Peyer's patch (tissue), 4 donors: Measurements from ENCODE around the gene MYO18B. TPM values are rescaled to one million over a fixed set of nuclear protein-coding genes. Genes with fewer than 3 reads are reported as not detected.

Source experiments
- DNase-seq, 3 donors: peaks; one replicate each; pipeline ENCODE4 v3.0.0-alpha.2; 2017 to 2019
- H3K27ac ChIP-seq, 4 donors: fragments of 200-600 bp; sonication (generic); one replicate each; pipeline ENCODE4 v1.5.1; 2016 to 2019
- H3K27me3 ChIP-seq, 2 donors: fragments of 200-600 bp; sonication (generic); one replicate each; pipeline ENCODE4 v1.5.1; 2019
- H3K36me3 ChIP-seq, 3 donors: fragments of 200-600 bp; sonication (generic); one replicate each; pipeline ENCODE4 v1.5.1; 2016 to 2019
- H3K4me1 ChIP-seq, 4 donors: fragments of 200-600 bp; sonication (generic); one replicate each; pipeline ENCODE4 v1.5.1; 2016 to 2019
- H3K4me3 ChIP-seq, 4 donors: fragments of 200-600 bp; sonication (generic); 1 replicate in 3 of 4; 2 replicates in 1 of 4; pipeline ENCODE4 v1.5.1; 2016 to 2019; ENCODE audit warnings: mild to moderate bottlenecking in 1 of 4
- H3K9me3 ChIP-seq, 4 donors: fragments of 200-600 bp; sonication (generic); one replicate each; pipeline ENCODE4 v1.5.1; 2016 to 2019; ENCODE audit warnings: mild to moderate bottlenecking in 1 of 4
- POLR2A ChIP-seq, 2 donors: fragments of 450-650 bp; IDR thresholded peaks; one replicate each; pipeline ENCODE4 v1.5.1; 2017; ENCODE audit warnings: antibody characterized with exemption in 2 of 2, mild to moderate bottlenecking in 2 of 2, moderate library complexity in 2 of 2
- total RNA-seq, 4 donors: library from RNA; depleted of rRNA; stranded (reverse); fragments of >200 nt; gene quantifications; one replicate each; pipeline ENCODE4 v1.1.0, GENCODE V29; 2016
- TF ChIP-seq, protein P1 (sequence below), 6 experiments: fragments of 450-650 bp in 4 of 6; fragments of 200-600 bp in 2 of 6; sonication (generic) in 1 of 6; IDR thresholded peaks; one replicate each; pipeline ENCODE4 v1.5.1; 2017 to 2019; ENCODE audit warnings: antibody characterized with exemption in 6 of 6, mild to moderate bottlenecking in 3 of 6, moderate library complexity in 1 of 6

MYO18B gene
- total RNA-seq, 4 donors from 2014 or later = 0.28 to 0.83 TPM; not detected in 2

DNA sequence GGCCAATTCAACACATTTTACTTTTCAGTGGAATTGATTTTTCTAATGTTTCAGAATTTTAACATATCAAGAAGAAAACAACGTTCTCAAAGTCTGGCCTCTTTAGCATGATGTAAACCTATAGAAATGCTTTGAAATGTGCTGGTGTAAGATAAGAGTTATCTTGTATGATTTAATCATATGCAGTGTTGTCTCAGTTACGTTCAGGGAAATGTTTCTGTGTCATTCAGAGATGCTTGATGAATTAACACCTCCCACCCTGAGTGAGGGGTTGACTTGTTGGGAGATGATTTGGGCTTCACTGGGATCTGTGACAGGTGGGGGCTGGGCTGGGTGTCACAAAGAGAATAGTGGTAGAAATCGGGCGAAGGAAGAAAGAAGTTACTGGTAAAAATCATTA lies 15.7 kb upstream of the MYO18B start:
- no peak for TF ChIP-seq POLR2A (IDR thresholded peaks at IDR 0.05)
- TF ChIP-seq, protein P1, sequence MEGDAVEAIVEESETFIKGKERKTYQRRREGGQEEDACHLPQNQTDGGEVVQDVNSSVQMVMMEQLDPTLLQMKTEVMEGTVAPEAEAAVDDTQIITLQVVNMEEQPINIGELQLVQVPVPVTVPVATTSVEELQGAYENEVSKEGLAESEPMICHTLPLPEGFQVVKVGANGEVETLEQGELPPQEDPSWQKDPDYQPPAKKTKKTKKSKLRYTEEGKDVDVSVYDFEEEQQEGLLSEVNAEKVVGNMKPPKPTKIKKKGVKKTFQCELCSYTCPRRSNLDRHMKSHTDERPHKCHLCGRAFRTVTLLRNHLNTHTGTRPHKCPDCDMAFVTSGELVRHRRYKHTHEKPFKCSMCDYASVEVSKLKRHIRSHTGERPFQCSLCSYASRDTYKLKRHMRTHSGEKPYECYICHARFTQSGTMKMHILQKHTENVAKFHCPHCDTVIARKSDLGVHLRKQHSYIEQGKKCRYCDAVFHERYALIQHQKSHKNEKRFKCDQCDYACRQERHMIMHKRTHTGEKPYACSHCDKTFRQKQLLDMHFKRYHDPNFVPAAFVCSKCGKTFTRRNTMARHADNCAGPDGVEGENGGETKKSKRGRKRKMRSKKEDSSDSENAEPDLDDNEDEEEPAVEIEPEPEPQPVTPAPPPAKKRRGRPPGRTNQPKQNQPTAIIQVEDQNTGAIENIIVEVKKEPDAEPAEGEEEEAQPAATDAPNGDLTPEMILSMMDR (IDR thresholded peaks at IDR 0.05) = no peak
- DNase-seq = peak in 1 of 3 donors; percentile 24
- no peaks in the 10 kb centered on the region for H3K4me1 ChIP-seq
- no peaks in the 10 kb centered on the region for H3K27me3 ChIP-seq
- H3K36me3 ChIP-seq = no peaks in the 10 kb centered on the region
- no peaks in the 10 kb centered on the region for H3K9me3 ChIP-seq
- no peak overlapping the region for H3K4me3 ChIP-seq
- H3K27ac ChIP-seq = no peak overlapping the region

DNA sequence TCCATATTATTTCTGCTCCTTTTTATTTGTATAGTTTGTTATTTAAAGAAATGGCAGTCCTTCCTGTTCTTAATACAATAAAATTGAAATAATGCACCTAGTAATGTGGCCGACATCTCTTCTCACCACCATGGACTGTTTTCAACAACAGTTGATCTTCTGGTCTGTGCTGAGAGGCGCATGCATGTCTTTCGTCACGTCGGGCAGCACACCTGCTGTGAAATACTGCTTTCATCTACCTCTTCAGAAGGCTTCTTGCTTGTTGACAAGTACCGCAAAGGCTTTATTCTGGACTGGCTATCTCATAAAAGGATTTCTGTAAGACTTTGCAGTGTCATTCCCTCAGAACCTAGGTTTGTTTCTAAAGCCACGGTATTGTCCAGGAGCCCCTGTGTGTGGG lies 13.9 kb upstream of the MYO18B start:
- Histone ChIP-seq H3K27ac (no peak overlapping the region), H3K4me3 (no peak overlapping the region), H3K9me3 (no peaks in the 10 kb centered on the region), H3K27me3 (no peaks in the 10 kb centered on the region), H3K4me1 (no peaks in the 10 kb centered on the region), H3K36me3 (no peaks in the 10 kb centered on the region)
- DNase-seq = no peak
- no peak for TF ChIP-seq POLR2A (IDR thresholded peaks at IDR 0.05)
- TF ChIP-seq, protein P1 (IDR thresholded peaks at IDR 0.05) = no peak

DNA sequence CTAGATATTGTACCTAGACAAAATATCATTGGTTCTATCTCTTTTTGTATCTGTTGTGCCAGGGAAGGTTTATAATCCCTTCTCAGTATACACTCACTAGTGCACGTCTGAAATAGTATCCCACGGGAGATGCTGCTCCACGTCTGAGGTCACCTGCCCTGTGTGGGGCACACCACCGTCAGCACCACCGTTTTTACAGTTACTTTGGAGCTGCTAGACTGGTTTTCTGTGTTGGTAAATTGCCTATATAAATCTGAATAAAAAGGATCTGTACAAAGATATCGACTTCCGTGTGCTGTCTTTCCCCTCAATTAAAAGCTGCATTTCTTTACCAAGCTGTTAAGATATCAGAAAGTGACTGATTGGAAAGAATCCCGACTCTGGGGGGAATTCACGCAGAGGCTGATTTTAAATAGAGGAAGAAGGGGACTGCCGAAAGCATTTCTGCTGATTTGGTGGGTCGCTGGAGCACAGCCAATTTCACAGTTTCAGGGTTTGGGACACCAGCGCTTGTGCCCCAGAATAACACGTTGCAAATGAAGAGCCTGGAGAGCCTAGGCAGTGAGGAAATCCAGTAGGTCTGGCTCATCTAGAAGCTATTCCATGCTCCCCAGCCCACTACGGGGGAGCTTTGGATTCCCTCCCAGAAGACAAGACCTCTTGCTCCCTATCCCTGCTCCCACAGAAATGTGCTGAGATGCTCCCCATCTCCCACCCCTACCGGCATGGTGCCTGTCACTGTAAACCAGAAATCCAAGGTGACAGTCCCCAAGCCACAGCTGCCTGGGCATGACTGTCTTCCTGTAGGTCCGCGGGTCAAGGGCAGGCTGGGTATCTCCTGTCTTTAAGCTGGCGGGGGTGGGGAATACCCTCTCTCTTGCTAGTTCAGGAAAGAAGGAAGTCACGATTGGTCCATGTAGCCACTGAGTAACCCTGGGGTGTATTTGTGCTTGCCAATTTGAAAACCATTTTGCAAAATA lies 12.7 kb upstream of the MYO18B start:
- Histone ChIP-seq H3K36me3 (no peaks in the 10 kb centered on the region), H3K4me3 (no peak overlapping the region), H3K27me3 (no peaks in the 10 kb centered on the region), H3K4me1 (no peaks in the 10 kb centered on the region), H3K27ac (no peak overlapping the region), H3K9me3 (no peaks in the 10 kb centered on the region)
- TF ChIP-seq, protein P1 (IDR thresholded peaks at IDR 0.05) = no peak
- no peak for TF ChIP-seq POLR2A (IDR thresholded peaks at IDR 0.05)
- peak in 1 of 3 donors; percentile 42 for DNase-seq

DNA sequence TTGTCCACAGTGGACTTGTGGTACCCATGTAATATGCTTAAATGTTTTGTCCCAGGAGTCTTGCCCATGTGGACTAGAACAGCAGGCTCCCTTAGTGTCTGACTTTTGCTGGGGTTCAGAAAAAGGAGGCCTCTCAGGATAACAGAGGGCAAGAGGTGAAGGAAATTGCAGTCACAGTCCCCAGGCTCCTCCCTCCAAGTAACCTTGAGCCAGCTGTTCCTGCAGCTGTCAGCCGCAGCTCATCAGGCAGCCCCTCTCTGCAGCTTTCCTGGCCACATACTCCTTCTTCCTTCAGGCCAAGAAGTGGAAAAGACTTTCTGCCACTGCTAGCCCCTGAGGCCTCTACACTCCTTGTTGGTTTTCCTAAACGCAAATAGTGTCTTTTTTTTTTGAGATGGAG lies 6.3 kb upstream of the MYO18B start:
- no peak for TF ChIP-seq POLR2A (IDR thresholded peaks at IDR 0.05)
- TF ChIP-seq, protein P1 (IDR thresholded peaks at IDR 0.05) = no peak
- H3K27ac ChIP-seq = no peak overlapping the region
- H3K27me3 ChIP-seq = no peaks in the 10 kb centered on the region
- DNase-seq = peak in 1 of 3 donors; percentile 18
- H3K9me3 ChIP-seq = no peaks in the 10 kb centered on the region
- H3K36me3 ChIP-seq = no peaks in the 10 kb centered on the region
- no peaks in the 10 kb centered on the region for H3K4me1 ChIP-seq
- no peak overlapping the region for H3K4me3 ChIP-seq

DNA sequence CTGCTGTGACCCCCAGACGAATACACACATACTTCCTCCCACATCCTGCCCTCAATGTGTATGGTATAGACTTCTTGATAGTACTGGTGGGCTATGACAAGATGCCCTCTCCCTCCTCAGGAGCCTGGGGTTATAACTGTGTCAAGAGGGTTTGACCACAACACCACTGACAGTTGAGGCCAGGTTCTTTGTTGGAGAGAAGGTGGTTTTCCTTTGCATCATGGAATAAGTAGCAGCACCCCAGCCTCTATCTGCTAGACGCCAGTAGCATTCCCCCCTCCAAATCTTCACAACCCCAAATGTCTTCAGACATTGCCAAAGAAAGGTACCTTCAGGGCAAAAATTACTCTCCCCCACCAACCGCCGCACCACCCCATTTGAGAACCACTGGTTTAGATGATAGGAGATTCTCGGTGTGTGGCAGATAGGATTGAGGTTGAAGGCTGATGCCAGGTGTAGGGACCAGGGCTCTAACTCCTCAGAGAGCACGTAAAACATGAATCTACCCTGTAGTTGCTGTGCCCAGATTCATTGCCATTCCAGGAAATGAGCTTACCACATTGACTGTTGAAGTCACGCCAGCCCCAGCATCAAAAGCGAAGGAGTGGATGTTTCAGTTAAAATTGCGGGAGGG lies 5.5 kb upstream of the MYO18B start:
- H3K4me1 ChIP-seq = no peaks in the 10 kb centered on the region
- H3K27ac ChIP-seq = no peak overlapping the region
- H3K27me3 ChIP-seq = no peaks in the 10 kb centered on the region
- peak in 1 of 3 donors; percentile 22 for DNase-seq
- TF ChIP-seq, protein P1 (IDR thresholded peaks at IDR 0.05) = no peak
- no peak for TF ChIP-seq POLR2A (IDR thresholded peaks at IDR 0.05)
- H3K4me3 ChIP-seq = no peak overlapping the region
- no peaks in the 10 kb centered on the region for H3K9me3 ChIP-seq
- H3K36me3 ChIP-seq = no peaks in the 10 kb centered on the region
